IPS-18c (cell line): ENCODE measurements around the gene ZSCAN18.

Source experiments
- H3K4me3 ChIP-seq: 2 replicates; pipeline ENCODE4 v1.7.0; 2013; ENCODE audit warnings: low read depth, mild to moderate bottlenecking, low read length, moderate library complexity; ENCODE audit not compliant: insufficient read depth
- H3K9me3 ChIP-seq: one replicate; pipeline ENCODE4 v1.6.1; 2013; ENCODE audit warnings: mild to moderate bottlenecking, low read length, moderate library complexity; ENCODE audit not compliant: control insufficient read depth, insufficient read depth

Gene ZSCAN18

DNA sequence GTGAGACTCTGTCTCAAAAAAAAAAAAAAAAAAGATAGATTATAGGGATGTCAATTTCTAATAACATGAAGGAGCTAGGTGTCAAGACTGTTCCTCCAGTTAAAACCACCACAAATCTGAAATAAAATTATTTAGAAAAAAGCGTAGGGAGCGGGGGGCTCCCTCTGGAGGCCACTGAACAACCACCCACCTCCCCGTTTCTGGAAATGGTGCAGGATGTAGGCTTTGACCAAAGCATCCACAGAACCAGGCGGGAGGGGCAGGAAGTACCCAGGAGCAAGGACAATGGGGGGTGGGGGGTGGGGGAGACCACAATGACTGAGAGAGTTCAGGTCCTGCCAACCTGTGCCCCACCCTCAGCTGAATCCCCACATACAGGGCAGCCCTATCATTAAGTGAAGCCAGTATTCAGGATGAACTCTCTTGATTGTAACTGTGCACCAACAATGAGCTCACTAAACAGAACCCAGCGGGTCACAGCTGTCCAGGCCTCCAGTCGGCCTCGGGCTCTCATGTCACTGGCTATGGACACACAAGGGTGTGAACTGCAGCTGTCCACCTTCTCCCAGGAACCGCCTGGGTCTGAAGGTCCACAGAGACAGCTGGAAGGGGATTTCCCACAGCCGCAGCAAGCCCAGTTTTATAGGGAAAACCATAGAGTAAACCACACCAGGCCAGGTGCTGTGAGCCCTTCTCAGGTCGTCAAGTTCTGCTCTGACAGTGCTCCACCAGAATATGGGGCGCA lies 6.6 kb downstream of the ZSCAN18 start:
- Histone ChIP-seq H3K9me3 (no peaks in the 10 kb centered on the region), H3K4me3 (no peak overlapping the region)

DNA sequence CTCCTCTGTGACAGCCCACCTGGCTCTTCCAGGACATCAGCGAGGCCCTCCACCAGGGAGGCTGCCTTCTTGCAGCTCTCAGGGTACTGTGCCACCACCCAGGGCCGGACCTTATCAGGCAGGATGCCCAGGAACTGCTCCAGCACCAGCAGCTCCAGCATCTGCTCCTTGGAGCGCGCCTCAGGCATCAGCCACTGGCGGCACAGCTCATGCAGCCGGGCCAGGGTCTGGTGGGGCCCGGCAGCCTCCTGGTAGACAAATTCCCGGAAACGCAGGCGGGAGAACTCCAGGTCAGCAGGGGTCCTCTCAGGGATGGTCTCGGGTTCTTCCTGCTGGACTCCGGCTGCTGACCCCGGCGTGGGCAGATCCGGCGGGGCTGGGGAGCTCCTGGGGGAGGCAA lies 8.2 kb downstream of the ZSCAN18 start:
- Histone ChIP-seq H3K9me3 (peaks cover 2% of the 10 kb centered on the region), H3K4me3 (no peak overlapping the region)

DNA sequence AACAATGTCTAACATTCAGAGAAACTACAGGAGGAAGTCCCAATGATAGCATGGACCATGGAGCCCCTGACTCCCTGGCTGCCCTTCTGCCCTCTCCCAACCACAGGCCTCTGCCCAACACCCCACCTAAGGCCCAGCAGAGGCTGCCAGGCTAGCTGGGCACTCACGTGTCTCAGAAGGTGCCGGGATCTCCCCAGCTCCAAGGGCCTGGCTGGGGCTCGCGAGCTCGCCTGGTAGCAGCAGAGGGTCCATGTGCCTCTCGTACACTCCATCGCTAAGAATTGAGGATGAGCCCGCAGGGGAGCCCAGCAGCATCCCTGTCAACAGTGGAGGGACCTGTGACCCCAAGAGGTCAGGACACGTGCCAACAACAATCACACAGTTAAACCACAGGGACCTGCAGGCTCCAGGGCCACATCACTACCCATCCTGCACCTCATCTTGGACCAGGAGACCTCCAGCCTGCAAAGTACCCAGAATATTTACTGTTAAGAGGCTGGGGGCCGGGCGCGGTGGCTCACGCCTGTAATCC lies 9.4 kb downstream of the ZSCAN18 start:
- H3K9me3 ChIP-seq, result peaks cover 2% of the 10 kb centered on the region
- H3K4me3 ChIP-seq, result no peak overlapping the region

DNA sequence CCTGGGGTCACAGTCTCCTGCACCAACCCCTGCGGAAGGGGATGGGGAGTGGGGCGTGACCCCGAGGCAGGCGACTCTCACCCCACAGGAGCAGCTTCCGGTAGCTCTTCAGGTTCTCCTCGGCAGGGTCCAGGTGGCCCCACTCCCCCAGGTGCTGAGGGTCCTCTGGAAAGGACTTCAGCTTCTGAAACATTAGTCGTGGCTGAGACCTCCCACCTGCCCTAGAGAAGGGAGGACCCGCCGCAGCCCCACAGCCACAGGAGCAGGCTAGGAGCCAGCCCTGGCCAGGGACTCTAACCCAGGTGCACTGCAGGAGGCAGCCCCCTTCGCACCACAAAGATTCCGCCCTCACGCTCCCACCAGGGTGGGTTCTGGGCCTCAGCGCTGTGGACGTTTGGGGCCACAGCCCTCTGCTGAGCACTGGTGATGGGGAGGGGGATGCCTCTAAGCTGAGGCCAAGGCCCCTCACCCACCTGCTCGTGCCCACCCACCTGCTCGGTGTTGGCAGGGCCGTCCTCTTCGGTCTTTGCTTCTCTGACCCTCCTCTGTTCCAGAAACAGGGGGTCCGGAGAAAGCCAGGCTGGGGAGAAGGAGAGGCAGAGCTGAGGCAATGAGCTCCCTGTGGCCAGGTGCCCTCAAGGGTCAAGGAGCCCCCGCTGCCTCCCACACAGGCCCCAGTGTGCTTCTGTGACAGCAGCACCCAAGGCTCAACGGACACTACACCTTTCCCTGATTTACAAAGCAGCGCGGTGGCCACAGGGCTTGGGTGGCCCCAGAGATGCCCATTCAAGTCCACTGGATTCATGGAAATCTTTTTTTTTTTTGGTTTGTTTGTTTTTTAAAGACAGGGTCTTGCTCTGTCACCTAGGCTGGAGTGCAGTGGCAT lies 11.0 kb downstream of the ZSCAN18 start:
- peaks cover 2% of the 10 kb centered on the region for H3K9me3 ChIP-seq
- no peak overlapping the region for H3K4me3 ChIP-seq

DNA sequence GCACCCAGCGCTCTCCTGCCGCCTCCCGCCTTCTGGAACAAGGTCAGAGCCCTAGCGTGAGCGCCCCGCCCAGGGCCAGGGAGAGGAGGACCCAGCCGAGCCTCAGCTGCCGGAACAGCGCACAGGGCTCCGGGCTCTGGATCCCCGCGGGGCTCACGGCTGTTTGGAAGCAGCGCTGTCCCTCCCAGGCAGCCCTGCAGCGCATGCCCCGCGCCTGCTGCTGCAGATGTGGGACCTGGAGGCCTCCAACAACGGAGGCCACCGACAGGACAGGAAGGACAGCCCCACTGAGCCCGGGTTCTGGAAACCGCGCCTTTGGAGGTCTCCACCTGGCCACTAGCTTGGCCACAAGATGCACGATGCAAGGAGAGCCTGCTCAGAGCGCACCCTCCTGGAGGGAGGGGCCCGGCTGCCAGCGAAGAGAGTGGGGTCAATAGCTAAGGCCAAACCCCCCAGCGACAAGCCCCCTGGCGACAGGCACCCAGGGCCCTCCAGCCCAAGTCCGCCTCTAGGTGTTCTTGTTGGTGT lies 12.6 kb downstream of the ZSCAN18 start:
- H3K4me3 ChIP-seq, result no peak overlapping the region
- peaks cover 2% of the 10 kb centered on the region for H3K9me3 ChIP-seq

DNA sequence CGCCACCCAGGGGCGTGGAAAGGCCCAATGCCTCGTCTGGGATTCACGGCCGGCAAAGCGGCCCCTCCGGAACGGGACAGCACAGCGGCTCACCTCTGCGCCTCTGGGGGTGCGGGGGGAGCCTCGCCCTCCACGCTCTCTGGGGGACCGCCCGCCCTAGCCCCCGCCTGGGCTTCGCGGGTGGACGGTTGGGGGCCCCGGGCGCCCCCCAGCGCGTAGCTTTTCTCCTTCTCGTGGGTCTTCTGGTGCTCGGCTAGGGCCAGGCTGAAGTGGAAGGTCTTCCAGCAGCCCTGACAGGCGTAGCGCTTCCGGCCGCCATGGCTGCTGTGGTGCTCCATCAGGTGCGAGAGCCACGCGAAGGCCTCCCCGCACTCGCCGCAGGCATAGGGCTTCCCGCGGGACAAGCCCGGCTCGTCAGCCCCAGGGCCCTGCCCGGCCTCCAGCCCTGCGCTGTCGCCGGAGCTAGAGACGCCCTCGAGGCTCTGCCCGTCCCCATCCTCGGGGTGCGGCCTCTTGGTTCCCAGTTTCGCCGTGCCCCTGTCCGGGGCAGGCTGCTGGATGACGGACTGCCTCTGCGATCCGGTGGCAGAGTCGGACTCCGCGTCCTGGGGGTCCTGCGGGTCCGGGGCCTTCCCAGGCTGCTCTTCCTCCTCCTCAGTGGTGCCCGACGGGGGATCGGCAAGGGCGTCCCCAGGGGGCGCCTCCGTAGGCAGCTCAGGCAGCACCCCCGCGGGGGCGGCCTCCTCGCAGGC lies 13.3 kb downstream of the ZSCAN18 start:
- Histone ChIP-seq H3K9me3 (peaks cover 2% of the 10 kb centered on the region), H3K4me3 (no peak overlapping the region)

DNA sequence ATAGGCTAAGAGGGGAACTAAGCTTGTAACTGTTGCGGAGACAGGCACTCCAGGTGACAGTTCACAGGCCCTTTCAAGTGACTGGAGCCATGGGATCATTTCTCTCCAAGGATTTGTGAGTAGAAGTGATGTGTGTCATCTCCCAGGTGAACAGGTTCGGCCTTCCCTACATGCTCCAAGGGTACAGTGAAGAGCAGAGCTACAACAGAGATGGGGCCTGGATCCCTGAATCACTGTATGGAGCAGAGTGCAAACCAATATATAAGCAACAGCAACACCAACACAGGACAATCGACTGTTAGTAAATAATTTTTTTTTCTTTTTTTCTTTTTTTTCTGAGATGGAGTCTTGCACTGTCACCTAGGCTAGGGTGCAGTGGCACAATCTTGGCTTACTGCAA lies 15.0 kb downstream of the ZSCAN18 start:
- Histone ChIP-seq H3K9me3 (peaks cover 2% of the 10 kb centered on the region), H3K4me3 (no peak overlapping the region)

DNA sequence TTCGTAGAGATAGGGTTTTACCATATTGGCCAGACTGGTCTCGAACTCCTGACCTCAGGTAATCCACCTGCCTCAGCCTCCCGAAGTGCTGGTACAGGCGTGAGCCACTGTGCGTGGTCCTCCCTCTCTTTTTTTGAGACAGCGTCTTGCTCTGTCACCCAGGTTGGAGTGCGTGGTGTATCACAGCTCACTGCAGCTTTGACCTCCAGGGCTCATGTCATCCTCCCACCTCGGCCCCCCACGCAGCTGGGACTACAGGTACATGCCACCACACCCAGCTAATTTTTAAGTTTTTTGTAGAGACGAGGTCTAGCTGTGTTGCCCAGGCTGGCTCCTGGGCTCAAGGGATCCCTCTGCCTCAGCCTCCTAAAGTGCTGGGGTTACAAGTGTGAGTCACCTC lies 18.2 kb downstream of the ZSCAN18 start:
- no peaks in the 10 kb centered on the region for H3K9me3 ChIP-seq
- H3K4me3 ChIP-seq, result no peak overlapping the region

DNA sequence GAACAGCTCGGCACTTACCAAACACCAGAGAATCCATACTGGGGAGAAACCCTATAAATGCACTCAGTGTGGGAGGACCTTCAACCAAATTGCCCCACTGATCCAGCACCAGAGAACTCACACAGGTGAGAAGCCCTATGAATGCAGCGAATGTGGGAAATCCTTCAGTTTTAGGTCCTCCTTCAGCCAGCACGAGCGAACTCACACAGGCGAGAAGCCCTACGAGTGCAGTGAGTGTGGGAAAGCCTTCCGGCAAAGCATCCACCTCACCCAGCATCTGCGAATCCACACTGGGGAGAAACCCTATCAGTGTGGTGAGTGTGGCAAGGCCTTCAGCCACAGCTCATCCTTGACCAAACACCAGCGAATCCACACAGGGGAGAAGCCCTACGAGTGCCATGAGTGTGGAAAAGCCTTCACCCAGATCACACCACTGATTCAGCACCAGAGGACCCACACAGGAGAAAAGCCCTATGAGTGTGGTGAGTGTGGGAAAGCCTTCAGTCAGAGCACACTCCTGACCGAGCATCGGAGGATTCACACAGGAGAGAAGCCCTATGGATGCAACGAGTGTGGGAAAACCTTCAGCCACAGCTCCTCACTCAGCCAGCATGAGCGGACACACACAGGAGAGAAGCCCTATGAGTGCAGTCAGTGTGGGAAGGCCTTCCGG lies 30.7 kb downstream of the ZSCAN18 start:
- Histone ChIP-seq H3K9me3 (peaks cover 41% of the 10 kb centered on the region), H3K4me3 (no peak overlapping the region; the same call in 1 of the 2 replicates)

DNA sequence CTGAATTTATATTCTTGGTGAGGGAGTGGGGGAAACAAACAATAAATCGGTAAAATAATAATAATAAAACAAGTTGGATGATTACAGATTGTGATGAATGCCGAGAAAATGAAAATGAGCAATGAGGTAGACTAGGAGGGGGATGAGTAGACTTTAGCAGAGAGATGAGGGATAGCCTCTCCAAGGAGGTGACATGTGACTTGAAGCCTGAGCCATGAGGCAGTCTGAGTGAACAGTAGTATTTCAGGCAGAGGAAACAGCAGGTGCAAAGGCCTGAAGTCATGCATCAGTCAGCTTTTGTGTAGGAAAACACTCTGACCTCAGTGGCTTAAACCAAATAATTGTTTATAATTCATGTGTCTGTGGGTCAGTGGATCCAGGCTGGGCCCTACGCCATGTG lies 34.3 kb downstream of the ZSCAN18 start:
- Histone ChIP-seq H3K9me3 (peaks cover 38% of the 10 kb centered on the region), H3K4me3 (no peak overlapping the region)

DNA sequence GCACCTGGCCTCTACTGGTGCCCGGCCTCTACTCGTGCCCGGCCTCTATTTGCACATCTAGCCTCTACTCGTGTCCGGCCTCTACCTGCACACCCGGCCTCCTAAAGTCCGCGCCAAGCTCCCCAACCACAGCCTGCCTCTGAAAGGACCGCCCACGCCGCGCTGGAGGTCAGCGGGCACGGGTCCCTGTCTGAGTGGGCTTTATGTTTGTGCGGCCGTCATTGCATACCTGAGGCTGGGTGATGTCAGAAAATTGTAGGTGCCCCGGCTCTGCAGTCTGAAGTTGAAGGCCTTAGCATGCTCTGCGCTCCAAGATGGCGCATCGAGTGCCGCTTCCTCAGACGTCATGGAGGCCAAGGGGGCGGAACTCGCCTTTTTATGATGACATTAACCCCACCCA lies 37.8 kb downstream of the ZSCAN18 start:
- Histone ChIP-seq H3K4me3 (no peak overlapping the region), H3K9me3 (peaks cover 15% of the 10 kb centered on the region)

DNA sequence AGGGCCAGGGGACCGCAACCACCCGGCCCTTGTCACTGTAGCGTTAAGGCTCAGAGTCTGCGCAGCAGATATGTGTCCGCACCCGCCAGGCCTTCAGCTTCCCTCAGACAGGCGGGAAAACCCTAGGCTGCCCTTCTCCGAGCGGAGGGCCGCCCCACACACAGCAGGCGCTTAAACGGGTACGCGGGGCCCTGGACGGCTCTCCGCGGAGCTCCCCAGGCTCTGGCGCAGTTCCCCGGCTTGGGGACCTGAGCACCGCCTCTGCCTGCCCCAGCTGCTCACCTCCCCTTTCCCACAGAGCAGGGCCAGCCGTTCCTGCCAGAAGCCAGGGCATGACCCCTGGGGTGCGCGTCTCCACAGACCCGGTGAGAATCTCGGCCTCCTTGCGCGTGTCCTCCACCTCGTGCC lies 38.4 kb downstream of the ZSCAN18 start:
- Histone ChIP-seq H3K9me3 (peaks cover 11% of the 10 kb centered on the region), H3K4me3 (peak overlapping the region; percentile 56)

DNA sequence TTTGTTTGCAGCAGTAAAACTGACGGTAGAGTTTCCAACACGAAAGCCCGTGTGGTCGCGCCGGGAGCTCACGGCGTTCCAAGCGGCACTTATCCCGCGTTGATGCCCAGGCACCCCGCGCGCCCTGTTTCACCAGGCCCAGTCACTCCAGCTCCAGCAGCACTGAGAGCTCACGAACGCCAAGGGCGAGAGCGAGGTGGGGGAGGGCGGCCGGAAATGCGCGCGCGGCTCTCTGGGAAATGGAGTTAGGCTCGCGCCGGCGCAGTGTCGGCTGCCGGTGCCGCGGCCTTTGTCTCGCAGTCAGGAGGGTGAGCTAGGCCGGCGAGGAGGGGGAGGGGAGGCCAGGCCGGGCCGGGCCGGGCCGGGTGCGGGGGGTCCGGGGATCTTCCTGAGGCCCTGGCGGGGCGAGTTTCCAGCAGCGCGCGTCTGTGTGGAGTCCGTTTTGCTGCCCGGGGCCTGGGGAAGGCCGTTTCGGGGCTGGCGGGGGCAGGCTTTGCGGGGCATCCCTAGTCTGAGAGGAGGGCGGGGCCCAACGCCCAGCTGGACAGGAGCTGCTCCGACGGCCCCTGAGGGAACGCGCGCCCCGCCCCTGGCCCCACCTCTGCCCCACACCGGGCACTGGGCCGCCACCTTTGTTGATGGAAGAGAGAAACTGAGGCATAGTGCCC lies 38.9 kb downstream of the ZSCAN18 start, which contains the start of gene ZNF135:
Gene ZNF135, plus strand, starts transcription at position 280 of the 668 bp plus-strand sequence. CDS start 721 bp downstream, outside the sequence.
- Histone ChIP-seq H3K4me3 (peak within 1 kb of the TSS; percentile 56), H3K9me3 (peaks cover 11% of the 10 kb centered on the region)

DNA sequence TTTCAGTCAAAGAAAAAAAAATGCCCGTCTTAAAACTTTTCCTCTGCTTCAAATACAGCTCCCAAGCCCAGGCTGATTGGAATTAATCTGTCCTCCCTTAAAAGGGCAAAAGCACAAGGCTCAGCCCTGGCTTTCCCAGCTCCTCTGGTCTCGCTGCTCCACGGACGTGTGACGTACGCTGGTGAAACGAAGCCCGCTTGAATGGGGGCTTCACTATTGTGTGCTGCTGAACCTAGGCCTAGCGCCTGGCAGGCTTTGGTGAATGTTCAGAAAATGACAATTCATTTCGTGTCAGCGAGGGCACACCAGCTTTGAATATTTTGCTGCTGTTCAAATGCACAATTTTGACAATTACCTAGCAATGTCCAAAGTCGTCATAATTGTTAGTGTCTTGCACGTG lies 39.6 kb downstream of the ZSCAN18 start:
- H3K4me3 ChIP-seq, result peak overlapping the region; percentile 56; the same call in 1 of the 2 replicates
- H3K9me3 ChIP-seq, result peaks cover 11% of the 10 kb centered on the region

DNA sequence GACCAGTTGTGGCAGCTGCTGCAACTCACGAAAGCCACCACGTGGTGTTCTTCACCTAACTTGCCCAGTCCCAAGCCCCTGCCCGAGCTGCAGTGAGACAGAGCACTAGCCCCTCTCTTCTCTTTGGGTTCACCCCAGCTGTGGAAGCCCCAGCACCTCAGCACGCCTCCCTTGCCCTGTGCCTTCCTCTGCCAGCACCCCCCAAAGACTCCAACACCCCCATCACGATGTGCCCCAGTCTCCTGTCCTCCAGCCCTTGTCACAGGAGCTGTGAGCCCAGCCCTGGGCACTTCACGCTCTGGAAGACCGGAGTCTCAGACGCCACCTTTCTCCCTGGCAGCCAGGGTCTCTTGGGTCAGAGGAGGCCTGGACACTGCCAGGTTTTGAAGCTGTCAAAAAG lies 41.2 kb downstream of the ZSCAN18 start:
- H3K9me3 ChIP-seq, result peaks cover 10% of the 10 kb centered on the region
- H3K4me3 ChIP-seq, result no peak overlapping the region

DNA sequence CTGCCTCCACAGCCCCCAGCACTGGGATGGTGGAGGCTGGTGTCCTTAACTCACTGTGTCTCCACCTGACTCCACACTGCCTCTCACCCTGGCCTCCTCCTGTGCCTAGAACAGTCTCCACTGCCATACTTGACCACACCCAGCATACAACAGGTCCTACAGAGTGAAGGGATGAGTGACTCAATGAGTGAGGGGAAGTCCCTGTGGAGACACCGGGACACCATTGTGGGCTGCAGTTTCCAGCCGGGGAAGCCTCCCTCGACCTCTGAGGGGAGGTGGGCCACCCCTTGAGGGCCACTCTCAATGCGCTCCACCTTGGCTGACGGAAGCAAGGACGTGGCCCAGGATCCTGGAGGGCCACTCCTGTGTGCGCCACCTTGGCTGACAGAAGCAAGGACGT lies 41.8 kb downstream of the ZSCAN18 start:
- Histone ChIP-seq H3K4me3 (no peak overlapping the region), H3K9me3 (peaks cover 7% of the 10 kb centered on the region)
